Endothelial cell of umbilical vein (primary cell): ENCODE data around the gene PLBD1. TPM values are rescaled to one million over a fixed set of nuclear protein-coding genes. Genes with fewer than 3 reads are reported as not detected.

ENCODE experiments used
- BruUV-seq: library from RNA; stranded (reverse); fragments of 400-500 nt; replicated peaks from 2 replicates; lab custom pipeline; 2021; lab: Mats Ljungman, UMichigan
- CTCF ChIA-PET: fragments of 300-600, 350-600 bp; sonication (Branson Sonifier 250); formaldehyde crosslinking; loops from one replicate; lab custom pipeline; 2021; ENCODE audit warnings: antibody characterized with exemption, inconsistent platforms; lab: Charles Lee
- POLR2A ChIA-PET: fragments of 300-600, 350-600 bp; sonication (Branson Sonifier 250); formaldehyde crosslinking; loops from one replicate; lab custom pipeline; 2021; ENCODE audit warnings: antibody characterized with exemption, inconsistent platforms; lab: Charles Lee
- DNase-seq: peaks from one replicate; pipeline ENCODE4 v3.0.0-alpha.2; 2011; ENCODE audit warnings: low read depth, low spot score
- FAIRE-seq: peaks from 2 replicates; lab custom pipeline; 2011; peaks lifted over from hg19 to GRCh38; lab: Jason Lieb, UNC
- H2AFZ ChIP-seq: 2 replicates; pipeline ENCODE4 v1.6.0; 2012; ENCODE audit warnings: low read depth, low read length, control low read depth, inconsistent platforms
- H3K27ac ChIP-seq: 2 replicates; pipeline ENCODE4 v1.5.1; 2011; ENCODE audit warnings: low read depth, mild to moderate bottlenecking, control low read depth, low read length, moderate library complexity; ENCODE audit not compliant: insufficient read depth
- H3K27me3 ChIP-seq, 2 experiments: 2 replicates each; pipeline versions ENCODE4 v1.6.0 to v1.6.1; 2011; ENCODE audit warnings: low read length in 2 of 2, mixed read lengths in 1 of 2; ENCODE audit not compliant: control insufficient read depth in 2 of 2, insufficient read depth in 2 of 2
- H3K36me3 ChIP-seq, 2 experiments: 2 replicates in 1 of 2; 3 replicates in 1 of 2; pipeline ENCODE4 v1.5.1; 2011; ENCODE audit warnings: low read length in 2 of 2, mild to moderate bottlenecking in 1 of 2, moderate library complexity in 1 of 2; ENCODE audit not compliant: control insufficient read depth in 2 of 2, insufficient read depth in 2 of 2; ENCODE audit errors: extremely low read depth in 1 of 2
- H3K4me1 ChIP-seq: 3 replicates; pipeline ENCODE4 v1.5.1; 2011; ENCODE audit warnings: mild to moderate bottlenecking, low read length; ENCODE audit not compliant: control insufficient read depth, insufficient read depth; ENCODE audit errors: extremely low read depth
- H3K4me2 ChIP-seq: 2 replicates; pipeline ENCODE4 v1.6.1; 2011; ENCODE audit warnings: low read length, control low read depth, mixed read lengths; ENCODE audit not compliant: insufficient read depth
- H3K4me3 ChIP-seq, 3 experiments: fragments of 200-600 bp in 1 of 3; sonication (generic), shearing (Covaris generic) in 1 of 3; replicated peaks in 1 of 3; 2 replicates each; pipeline ENCODE4 v1.5.1; 2011 to 2016; ENCODE audit warnings: control low read depth in 3 of 3, low read length in 3 of 3, mild to moderate bottlenecking in 2 of 3, inconsistent platforms in 1 of 3, low read depth in 1 of 3, moderate library complexity in 1 of 3; ENCODE audit not compliant: insufficient read depth in 1 of 3
- H3K79me2 ChIP-seq: 2 replicates; pipeline ENCODE4 v1.6.0; 2012; ENCODE audit warnings: low read length, inconsistent platforms; ENCODE audit not compliant: control insufficient read depth, insufficient read depth
- H3K9ac ChIP-seq: replicated peaks from 2 replicates; pipeline ENCODE3; 2011; ENCODE audit warnings: low read length, control low read depth; ENCODE audit not compliant: insufficient read depth; ENCODE audit errors: extremely low read depth
- H3K9me1 ChIP-seq: replicated peaks from 3 replicates; pipeline ENCODE4 v1.6.0; 2011; ENCODE audit warnings: mild to moderate bottlenecking, low read length; ENCODE audit not compliant: control insufficient read depth, insufficient read depth; ENCODE audit errors: extremely low read depth
- H3K9me3 ChIP-seq: replicated peaks from 2 replicates; pipeline ENCODE4 v1.5.1; 2012; ENCODE audit warnings: low read length, inconsistent platforms; ENCODE audit not compliant: control insufficient read depth, insufficient read depth
- H4K20me1 ChIP-seq: replicated peaks from 2 replicates; pipeline ENCODE3; 2011; ENCODE audit warnings: mild to moderate bottlenecking, low read length; ENCODE audit not compliant: control insufficient read depth, insufficient read depth; ENCODE audit errors: extremely low read depth
- EZH2 ChIP-seq: IDR thresholded peaks from 2 replicates; pipeline ENCODE4 v1.6.1; 2012; ENCODE audit warnings: borderline replicate concordance, low read depth, mild to moderate bottlenecking, moderate library complexity, low read length, inconsistent platforms; ENCODE audit not compliant: severe bottlenecking
- FOS ChIP-seq: IDR thresholded peaks from 2 replicates; pipeline ENCODE4 v1.6.1; 2011; ENCODE audit warnings: mild to moderate bottlenecking, low read length, moderate library complexity, borderline replicate concordance; ENCODE audit not compliant: insufficient read depth
- GATA2 ChIP-seq: IDR thresholded peaks from 2 replicates; pipeline ENCODE4 v1.7.0; 2011; ENCODE audit warnings: low read depth, mild to moderate bottlenecking, moderate library complexity, mixed read lengths, low read length; ENCODE audit not compliant: insufficient read length, insufficient read depth
- JUN ChIP-seq: IDR thresholded peaks from 2 replicates; pipeline ENCODE4 v1.6.1; 2011; ENCODE audit warnings: borderline replicate concordance, low read depth; ENCODE audit not compliant: insufficient read length, insufficient read depth
- POLR2A ChIP-seq: IDR thresholded peaks from 2 replicates; pipeline ENCODE4 v1.6.1; 2012; ENCODE audit warnings: low read depth, mild to moderate bottlenecking, control low read depth, low read length
- POLR2AphosphoS5 ChIP-seq: IDR thresholded peaks from 2 replicates; pipeline ENCODE4 v1.6.1; 2012; ENCODE audit warnings: low read depth, mild to moderate bottlenecking, control low read depth, low read length, moderate library complexity; ENCODE audit not compliant: insufficient read depth
- dilution Hi-C: fragments of 300-500 bp; cut with MboI; formaldehyde crosslinking; loops from one replicate; pipeline ENCODE4 v1.15.0; 2019; ENCODE audit warnings: low sequenced_read_pairs; ENCODE audit not compliant: extremely low pct_ligation_motif_present
- intact Hi-C: fragments of 100-400 bp; cut with micrococcal nuclease; formaldehyde crosslinking; loops from one replicate; pipeline ENCODE4 v1.10.0; 2022
- polyA plus RNA-seq, 4 experiments: library from polyadenylated mRNA; depleted of rRNA in 3 of 4; stranded (reverse) in 3 of 4; unstranded in 1 of 4; fragments of >200 nt; gene quantifications; 2 replicates each; pipeline versions ENCODE4 v1.2.1 to v1.2.3, GENCODE V29; 2011 to 2012; ENCODE audit warnings: missing spikeins in 1 of 4
- total RNA-seq: library from RNA; stranded (reverse); gene quantifications from 2 replicates; pipeline ENCODE4 v1.2.3, GENCODE V29; 2021
- TF ChIP-seq, protein P1 (sequence below), 2 donors: IDR thresholded peaks; 1 replicate in 1 of 2; 2 replicates in 1 of 2; pipeline ENCODE4 v1.5.1; 2011; ENCODE audit warnings: low read length in 2 of 2, mild to moderate bottlenecking in 2 of 2, moderate library complexity in 2 of 2, control low read depth in 1 of 2, inconsistent platforms in 1 of 2, low read depth in 1 of 2; ENCODE audit not compliant: insufficient read depth in 1 of 2; ENCODE audit errors: extremely low read depth in 1 of 2
- TF ChIP-seq, protein P2 (sequence below): IDR thresholded peaks from 2 replicates; pipeline ENCODE4 v1.6.1; 2011; ENCODE audit not compliant: insufficient read depth, insufficient read length

The PLBD1 gene
- total and polyA plus RNA-seq, 2 donors (not counting 3 experiments of a cell fraction or from before 2014, with no cell fraction given): 0.04 TPM; not detected in 1

DNA sequence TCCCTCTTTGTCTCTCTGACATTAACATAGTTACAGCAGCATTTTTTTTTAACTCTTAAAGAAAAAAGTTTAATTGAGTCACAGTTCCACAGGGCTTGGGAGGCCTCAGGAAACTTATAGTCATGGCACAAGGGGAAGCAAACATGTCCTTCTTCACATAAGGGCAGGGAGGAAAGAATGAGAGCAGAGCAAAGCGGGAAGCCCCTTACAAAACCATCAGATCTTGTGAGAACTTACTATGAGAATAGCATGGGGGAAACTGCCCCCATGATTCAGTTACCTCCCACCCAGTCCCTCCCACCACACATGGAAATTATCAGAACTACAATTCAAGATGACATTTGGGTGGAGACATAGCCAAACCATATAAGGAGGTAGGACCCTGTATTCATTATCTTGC lies 96.2 kb downstream of the PLBD1 start:
- DNase-seq (no peak), FAIRE-seq (no peak)
- H3K27ac ChIP-seq: no peak overlapping the region
- CTCF ChIA-PET: no interaction called here
- H3K4me1 ChIP-seq: no peaks in the 10 kb centered on the region
- no peaks in the 10 kb centered on the region for H4K20me1 ChIP-seq
- intact Hi-C loops: no loop called here
- dilution Hi-C loops: no loop called here
- H3K9me1 ChIP-seq: no peaks in the 10 kb centered on the region
- no peak overlapping the region for H3K9ac ChIP-seq
- H3K36me3 ChIP-seq: peaks cover 3 to 8% of the 10 kb centered on the region in 2 experiments
- no TSS peak for BruUV-seq
- H3K79me2 ChIP-seq: peaks cover 5% of the 10 kb centered on the region
- no peak overlapping the region for H3K4me3 ChIP-seq
- H3K9me3 ChIP-seq: peaks cover 5% of the 10 kb centered on the region
- no peak overlapping the region for H3K4me2 ChIP-seq
- POLR2A ChIA-PET: no interaction called here
- TF ChIP-seq POLR2A: no peak
- TF ChIP-seq POLR2AphosphoS5: no peak
- TF ChIP-seq, protein P1, sequence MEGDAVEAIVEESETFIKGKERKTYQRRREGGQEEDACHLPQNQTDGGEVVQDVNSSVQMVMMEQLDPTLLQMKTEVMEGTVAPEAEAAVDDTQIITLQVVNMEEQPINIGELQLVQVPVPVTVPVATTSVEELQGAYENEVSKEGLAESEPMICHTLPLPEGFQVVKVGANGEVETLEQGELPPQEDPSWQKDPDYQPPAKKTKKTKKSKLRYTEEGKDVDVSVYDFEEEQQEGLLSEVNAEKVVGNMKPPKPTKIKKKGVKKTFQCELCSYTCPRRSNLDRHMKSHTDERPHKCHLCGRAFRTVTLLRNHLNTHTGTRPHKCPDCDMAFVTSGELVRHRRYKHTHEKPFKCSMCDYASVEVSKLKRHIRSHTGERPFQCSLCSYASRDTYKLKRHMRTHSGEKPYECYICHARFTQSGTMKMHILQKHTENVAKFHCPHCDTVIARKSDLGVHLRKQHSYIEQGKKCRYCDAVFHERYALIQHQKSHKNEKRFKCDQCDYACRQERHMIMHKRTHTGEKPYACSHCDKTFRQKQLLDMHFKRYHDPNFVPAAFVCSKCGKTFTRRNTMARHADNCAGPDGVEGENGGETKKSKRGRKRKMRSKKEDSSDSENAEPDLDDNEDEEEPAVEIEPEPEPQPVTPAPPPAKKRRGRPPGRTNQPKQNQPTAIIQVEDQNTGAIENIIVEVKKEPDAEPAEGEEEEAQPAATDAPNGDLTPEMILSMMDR (IDR thresholded peaks at IDR 0.05; ENCODE audit: extremely low read depth in 1 of 2, insufficient read depth in 1 of 2, low read depth in 1 of 2, low read length in 2 of 2): no peak
- TF ChIP-seq EZH2: no peak
- TF ChIP-seq GATA2: no peak
- H2AFZ ChIP-seq: no peak overlapping the region
- H3K27me3 ChIP-seq: no peaks in the 10 kb centered on the region

DNA sequence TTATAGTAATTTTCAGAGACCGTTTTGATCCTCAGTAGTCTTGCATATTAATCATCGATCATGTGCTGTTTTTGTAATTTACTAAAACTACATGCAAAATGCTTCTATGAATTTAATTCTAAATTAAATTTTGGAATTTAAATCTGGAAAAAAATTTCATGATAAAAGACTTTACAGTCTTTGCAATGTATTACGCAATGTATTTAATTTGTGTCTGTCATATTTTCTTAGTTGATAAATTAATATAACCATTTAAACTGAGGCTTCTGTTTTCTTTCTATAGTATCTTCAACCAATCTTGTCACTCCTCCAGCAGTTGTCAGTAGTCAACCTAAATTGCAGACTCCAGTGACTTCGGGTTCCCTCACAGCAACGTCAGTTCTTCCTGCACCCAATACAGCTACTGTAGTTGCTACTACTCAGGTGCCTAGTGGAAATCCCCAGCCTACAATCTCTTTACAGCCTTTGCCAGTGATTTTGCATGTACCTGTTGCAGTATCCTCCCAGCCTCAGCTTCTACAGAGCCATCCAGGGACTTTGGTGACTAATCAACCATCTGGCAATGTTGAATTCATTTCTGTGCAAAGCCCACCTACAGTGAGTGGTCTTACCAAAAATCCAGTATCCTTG lies 107.4 kb downstream of the PLBD1 start:
- intact Hi-C loops (no loop called here), dilution Hi-C loops (no loop called here)
- Histone ChIP-seq H2AFZ (no peak overlapping the region), H3K9me1 (no peaks in the 10 kb centered on the region), H3K27me3 (no peaks in the 10 kb centered on the region), H3K4me3 (no peak overlapping the region), H3K4me1 (no peaks in the 10 kb centered on the region), H3K79me2 (no peaks in the 10 kb centered on the region), H3K27ac (no peak overlapping the region), H3K36me3 (peaks cover 10 to 12% of the 10 kb centered on the region in 2 experiments), H4K20me1 (peaks cover 2% of the 10 kb centered on the region), H3K9me3 (no peaks in the 10 kb centered on the region), H3K4me2 (no peak overlapping the region), H3K9ac (no peak overlapping the region)
- ChIA-PET CTCF (no interaction called here), POLR2A (no interaction called here)
- no peak for FAIRE-seq
- TF ChIP-seq EZH2 (no peak), POLR2A (no peak), FOS (no peak), JUN (no peak)
- TF ChIP-seq, protein P2, sequence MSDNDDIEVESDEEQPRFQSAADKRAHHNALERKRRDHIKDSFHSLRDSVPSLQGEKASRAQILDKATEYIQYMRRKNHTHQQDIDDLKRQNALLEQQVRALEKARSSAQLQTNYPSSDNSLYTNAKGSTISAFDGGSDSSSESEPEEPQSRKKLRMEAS: no peak
- TF ChIP-seq, protein P1 (IDR thresholded peaks at IDR 0.05; ENCODE audit: extremely low read depth in 1 of 2, insufficient read depth in 1 of 2, low read depth in 1 of 2, low read length in 2 of 2): no peak
- TSS peak; percentile 15 for BruUV-seq
- DNase-seq: no peak
